Measurements from ENCODE around the gene CCDC88C. TPM values are rescaled to one million over a fixed set of nuclear protein-coding genes. Genes with fewer than 3 reads are reported as not detected.
"Not testable (repeated sequence)": the region's sequence is repeated elsewhere in the genome, so short reads cannot be mapped to it uniquely, and the experiment has no call there.

The CCDC88C gene
- polyA plus RNA-seq, 2 of the 4 experiments (the other 2 are of a cell fraction) = 2.9 to 3.7 TPM

DNA sequence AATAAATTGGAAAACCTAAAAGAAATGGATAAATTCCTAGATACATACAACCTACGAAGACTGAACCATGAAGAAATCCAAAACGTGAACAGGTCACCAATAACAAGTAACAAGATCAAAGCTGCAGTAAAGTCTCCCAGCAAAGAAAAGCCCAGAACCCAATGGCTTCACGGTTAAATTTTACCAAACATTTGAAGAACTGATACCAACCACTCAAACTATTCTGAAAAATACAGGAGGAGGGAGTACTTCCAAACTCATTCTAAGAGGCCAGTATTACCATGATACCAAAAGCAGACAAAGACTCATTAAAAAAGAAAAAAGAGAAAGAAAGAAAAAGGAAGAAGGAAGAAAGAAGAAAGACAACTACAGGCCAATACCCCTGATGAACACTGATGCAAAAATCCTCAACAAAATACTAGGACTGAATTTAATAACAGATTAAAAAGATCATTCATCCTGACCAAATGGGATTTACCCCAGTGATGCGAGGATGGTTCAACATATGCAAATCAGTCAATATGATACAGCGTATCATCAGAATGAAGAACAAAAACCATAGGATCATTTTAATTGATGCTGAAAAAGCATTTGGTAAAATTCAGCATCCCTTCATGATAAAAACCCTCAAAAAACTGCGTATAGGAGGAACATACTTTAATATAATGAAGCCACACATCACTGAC, 26.9 kb upstream of the CCDC88C start:
- ChIA-PET POLR2A (no interaction called here), CTCF (no interaction called here)
- H3K27ac ChIP-seq = no peak overlapping the region
- no peak for DNase-seq (ENCODE audit: low read depth in 1 of 2, low spot score in 1 of 2)
- H3K4me2 ChIP-seq = no peak overlapping the region
- H3K9me3 ChIP-seq = peaks cover 1% of the 10 kb centered on the region
- TF ChIP-seq, protein P1, sequence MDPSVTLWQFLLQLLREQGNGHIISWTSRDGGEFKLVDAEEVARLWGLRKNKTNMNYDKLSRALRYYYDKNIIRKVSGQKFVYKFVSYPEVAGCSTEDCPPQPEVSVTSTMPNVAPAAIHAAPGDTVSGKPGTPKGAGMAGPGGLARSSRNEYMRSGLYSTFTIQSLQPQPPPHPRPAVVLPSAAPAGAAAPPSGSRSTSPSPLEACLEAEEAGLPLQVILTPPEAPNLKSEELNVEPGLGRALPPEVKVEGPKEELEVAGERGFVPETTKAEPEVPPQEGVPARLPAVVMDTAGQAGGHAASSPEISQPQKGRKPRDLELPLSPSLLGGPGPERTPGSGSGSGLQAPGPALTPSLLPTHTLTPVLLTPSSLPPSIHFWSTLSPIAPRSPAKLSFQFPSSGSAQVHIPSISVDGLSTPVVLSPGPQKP (IDR thresholded peaks at IDR 0.05; ENCODE audit: low read depth, low read length) = no peak
- TF ChIP-seq RFX5 (IDR thresholded peaks at IDR 0.05) (no peak), KDM5A (IDR thresholded peaks at IDR 0.05) (no peak), ZC3H11A (IDR thresholded peaks at IDR 0.05) (no peak), GATA3 (IDR thresholded peaks at IDR 0.05; ENCODE audit: borderline replicate concordance) (no peak), FOSB (CRISPR knock-in tag; IDR thresholded peaks at IDR 0.05) (no peak), HOXB5 (CRISPR knock-in tag; IDR thresholded peaks at IDR 0.05) (no peak), BHLHE40 (IDR thresholded peaks at IDR 0.05; ENCODE audit: low read depth, low read length) (no peak), CHD4 (IDR thresholded peaks at IDR 0.05; ENCODE audit: borderline replicate concordance) (no peak), RNF2 (IDR thresholded peaks at IDR 0.05; ENCODE audit: borderline replicate concordance, low read depth) (no peak), ZNF302 (CRISPR knock-in tag; IDR thresholded peaks at IDR 0.05) (no peak)
- TF ChIP-seq, protein P2, sequence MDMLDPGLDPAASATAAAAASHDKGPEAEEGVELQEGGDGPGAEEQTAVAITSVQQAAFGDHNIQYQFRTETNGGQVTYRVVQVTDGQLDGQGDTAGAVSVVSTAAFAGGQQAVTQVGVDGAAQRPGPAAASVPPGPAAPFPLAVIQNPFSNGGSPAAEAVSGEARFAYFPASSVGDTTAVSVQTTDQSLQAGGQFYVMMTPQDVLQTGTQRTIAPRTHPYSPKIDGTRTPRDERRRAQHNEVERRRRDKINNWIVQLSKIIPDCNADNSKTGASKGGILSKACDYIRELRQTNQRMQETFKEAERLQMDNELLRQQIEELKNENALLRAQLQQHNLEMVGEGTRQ (IDR thresholded peaks at IDR 0.05) = no peak
- TF ChIP-seq, protein P3, sequence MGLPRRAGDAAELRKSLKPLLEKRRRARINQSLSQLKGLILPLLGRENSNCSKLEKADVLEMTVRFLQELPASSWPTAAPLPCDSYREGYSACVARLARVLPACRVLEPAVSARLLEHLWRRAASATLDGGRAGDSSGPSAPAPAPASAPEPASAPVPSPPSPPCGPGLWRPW (IDR thresholded peaks at IDR 0.05) = no peak
- 35% methylated on average over 6 of the region's 6 CpGs for WGBS (ENCODE audit: missing lambda C conversion rate)
- no peak for ATAC-seq
- H3K4me3 ChIP-seq = no peak overlapping the region
- FAIRE-seq = no peak
- H3K4me1 ChIP-seq = no peaks in the 10 kb centered on the region

DNA sequence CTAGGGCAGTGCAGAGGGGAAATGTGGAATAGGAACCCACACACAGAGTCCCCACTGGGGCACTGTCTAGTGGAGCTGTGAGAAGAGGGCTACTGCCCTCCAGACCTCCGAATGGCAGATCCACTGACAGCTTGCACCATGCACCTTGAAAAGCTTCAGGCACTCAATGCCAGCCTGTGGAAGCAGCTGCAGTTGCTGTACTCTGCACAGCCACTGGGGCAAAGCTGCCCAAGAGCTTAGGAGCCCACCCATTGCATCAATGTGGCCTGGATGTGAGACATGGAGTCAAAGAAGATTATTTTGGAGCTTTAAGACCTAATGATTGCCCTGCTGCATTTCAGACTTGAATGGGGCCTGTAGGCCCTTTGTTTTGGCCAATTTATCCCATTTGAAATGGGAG, 21.7 kb upstream of the CCDC88C start:
- H3K9me3 ChIP-seq = peaks cover 15% of the 10 kb centered on the region; the same call in 2 of the 3 replicates
- no peak overlapping the region for H3K27ac ChIP-seq
- no peak for FAIRE-seq
- no peaks in the 10 kb centered on the region for H3K4me1 ChIP-seq
- H3K4me3 ChIP-seq = no peak overlapping the region
- DNase-seq (ENCODE audit: low read depth in 1 of 2, low spot score in 1 of 2) = no peak
- ATAC-seq = peak in 1 of 2 experiments; percentile 60; a peak in 2 of 6 replicates
- 10% methylated on average over 1 of the region's 1 CpG for WGBS (ENCODE audit: missing lambda C conversion rate)
- POLR2A ChIA-PET = no interaction called here
- H3K4me2 ChIP-seq = no peak overlapping the region
- no peak for TF ChIP-seq ZC3H11A (IDR thresholded peaks at IDR 0.05)
- TF ChIP-seq SMC3 (IDR thresholded peaks at IDR 0.05) = no peak
- no peak for TF ChIP-seq ESRRA (IDR thresholded peaks at IDR 0.05; ENCODE audit: borderline replicate concordance, low read length)
- no peak for TF ChIP-seq FOXS1 (CRISPR knock-in tag; IDR thresholded peaks at IDR 0.05)
- no peak for TF ChIP-seq JUN (IDR thresholded peaks at IDR 0.05)
- TF ChIP-seq POLR2AphosphoS2 (conservative IDR thresholded peaks at IDR 0.05; ENCODE audit: low read length) = no peak
- TF ChIP-seq CHD4 (IDR thresholded peaks at IDR 0.05; ENCODE audit: borderline replicate concordance) = no peak
- no peak for TF ChIP-seq MAFK (IDR thresholded peaks at IDR 0.05; ENCODE audit: partially characterized antibody)
- TF ChIP-seq FOSL2 (IDR thresholded peaks at IDR 0.05) = no peak
- TF ChIP-seq FOSL2 (CRISPR knock-in tag; IDR thresholded peaks at IDR 0.05) = no peak
- TF ChIP-seq RFX5 (IDR thresholded peaks at IDR 0.05) = no peak
- CTCF ChIA-PET = no interaction called here

DNA sequence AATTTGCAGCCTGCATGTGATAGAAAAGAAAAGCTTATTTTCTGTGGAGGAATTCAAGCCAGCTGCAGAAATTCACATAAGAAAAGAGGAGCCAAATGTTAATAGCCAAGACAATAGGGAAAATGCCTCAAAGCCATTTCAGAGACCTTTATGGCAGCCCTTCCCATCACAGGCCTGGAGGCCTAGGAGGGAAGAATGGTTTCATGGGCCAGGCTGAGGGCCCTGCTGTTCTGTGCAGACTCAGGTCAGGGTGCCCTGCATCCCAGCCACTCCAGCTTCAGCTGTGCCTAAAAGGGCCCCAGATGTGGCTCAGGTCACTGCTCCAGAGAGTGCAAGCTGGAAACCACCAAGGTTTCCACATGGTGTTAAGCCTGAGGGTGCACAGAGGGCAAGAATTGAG, 21.2 kb upstream of the CCDC88C start:
- peaks cover 15% of the 10 kb centered on the region; the same call in 2 of the 3 replicates for H3K9me3 ChIP-seq
- H3K4me1 ChIP-seq = no peaks in the 10 kb centered on the region
- H3K4me2 ChIP-seq = no peak overlapping the region
- DNase-seq (ENCODE audit: low read depth in 1 of 2, low spot score in 1 of 2) (no peak), FAIRE-seq (no peak), ATAC-seq (no peak)
- POLR2A ChIA-PET = no interaction called here
- no peak overlapping the region for H3K27ac ChIP-seq
- no peak overlapping the region for H3K4me3 ChIP-seq
- CTCF ChIA-PET = no interaction called here
- TF ChIP-seq ZFP36 (IDR thresholded peaks at IDR 0.05; ENCODE audit: borderline replicate concordance, partially characterized antibody) (peak; percentile 71), TP53 (CRISPR knock-in tag; IDR thresholded peaks at IDR 0.05) (no peak)

DNA sequence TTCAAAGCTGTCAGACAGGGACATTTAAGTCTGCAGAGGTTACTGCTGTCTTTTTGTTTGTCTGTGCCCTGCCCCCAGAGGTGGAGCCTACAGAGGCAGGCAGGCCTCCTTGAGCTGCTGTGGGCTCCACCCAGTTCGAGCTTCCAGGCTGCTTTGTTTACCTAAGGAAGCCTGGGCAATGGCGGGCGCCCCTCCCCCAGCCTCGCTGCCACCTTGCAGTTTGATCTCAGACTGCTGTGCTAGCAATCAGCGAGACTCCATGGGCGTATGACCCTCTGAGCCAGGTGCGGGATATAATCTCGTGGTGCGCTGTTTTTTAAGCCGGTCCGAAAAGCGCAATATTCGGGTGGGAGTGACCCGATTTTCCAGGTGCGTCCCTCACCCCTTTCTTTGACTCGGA, 18.6 kb upstream of the CCDC88C start:
- H3K4me3 ChIP-seq; POLR2A ChIA-PET; H3K27ac ChIP-seq; FAIRE-seq; DNase-seq (ENCODE audit: low read depth in 1 of 2, low spot score in 1 of 2); H3K4me2 ChIP-seq; H3K4me1 ChIP-seq; ATAC-seq; CTCF ChIA-PET: not testable (repeated sequence)
- whole genome bisulfite sequencing (ENCODE audit: missing lambda C conversion rate) = 80% methylated on average over 13 of the region's 16 CpGs
- H3K9me3 ChIP-seq = peaks cover 15% of the 10 kb centered on the region; the same call in 2 of the 3 replicates

All from A549 (cell line).